ENCODE measurements around the gene ZFR2. TPM values are rescaled to one million over a fixed set of nuclear protein-coding genes. Genes with fewer than 3 reads are reported as not detected.
"Not testable (repeated sequence)": the region's sequence is repeated elsewhere in the genome, so short reads cannot be mapped to it uniquely, and the experiment has no call there.

The ZFR2 gene
- total RNA-seq, 4 donors from 2014 or later, result 0.69 TPM; not detected in 3

GRCh38 chr19:3899531-3900294, 30.9 kb upstream of the ZFR2 start:
- 53% methylated on average over 18 of the region's 18 CpGs for WGBS
- DNase-seq (ENCODE audit: extremely low spot score), result no peak

DNA sequence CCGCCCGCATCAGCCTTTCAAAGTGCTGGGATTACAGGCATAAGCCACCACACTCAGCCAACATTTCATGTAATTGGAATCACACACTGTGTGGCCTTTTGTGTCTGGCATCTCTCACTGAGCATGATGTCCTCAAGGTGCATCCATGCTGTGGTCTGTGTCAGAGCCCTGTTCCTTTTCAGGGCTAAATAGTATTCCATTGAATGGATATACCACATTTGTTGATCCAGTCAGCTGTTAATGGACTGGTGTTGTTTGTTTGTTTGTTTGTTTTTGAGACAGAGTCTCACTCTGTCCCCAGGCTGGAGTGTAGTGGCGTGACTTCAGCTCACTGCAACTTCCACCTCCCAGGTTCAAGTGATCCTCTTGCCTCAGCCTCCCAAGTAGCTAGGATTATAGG, 29.6 kb upstream of the ZFR2 start:
- Histone ChIP-seq H3K4me3 (no peak overlapping the region), H3K27me3 (no peaks in the 10 kb centered on the region), H3K9me3 (peaks cover 0 to 8% (median 8%) of the 10 kb centered on the region in 4 donors), H3K36me3 (no peaks in the 10 kb centered on the region), H3K27ac (replicated peaks in 1 of 4) (peak overlapping the region in 1 of 4 donors; percentile 29), H3K4me1 (peaks cover 0 to 16% (median 14%) of the 10 kb centered on the region in 4 donors)
- TF ChIP-seq POLR2AphosphoS5 (IDR thresholded peaks at IDR 0.05) (no peak), CTCF (IDR thresholded peaks at IDR 0.05) (no peak), POLR2A (IDR thresholded peaks at IDR 0.05; ENCODE audit: low read depth) (no peak), EP300 (IDR thresholded peaks at IDR 0.05) (no peak)
- no peak for DNase-seq (ENCODE audit: extremely low spot score)
- 93% methylated on average over 3 of the region's 3 CpGs for WGBS
- intact Hi-C loops (cut with DNase I), result no loop called here

More at GRCh38 chr19:3899531-3900294, 30.9 kb upstream of the ZFR2 start:
- no peak for TF ChIP-seq POLR2A (IDR thresholded peaks at IDR 0.05; ENCODE audit: low read depth)
- peak; percentile 68 to 69 for TF ChIP-seq POLR2AphosphoS5 (IDR thresholded peaks at IDR 0.05)
- TF ChIP-seq EP300 (IDR thresholded peaks at IDR 0.05), result no peak
- no peak for TF ChIP-seq CTCF (IDR thresholded peaks at IDR 0.05)
- no peak overlapping the region for H3K4me3 ChIP-seq
- peaks cover 0 to 8% (median 8%) of the 10 kb centered on the region in 4 donors for H3K9me3 ChIP-seq
- H3K4me1 ChIP-seq, result peaks cover 0 to 16% (median 14%) of the 10 kb centered on the region in 4 donors
- peaks cover 0 to 8% (median 0%) of the 10 kb centered on the region in 4 donors for H3K27me3 ChIP-seq
- H3K36me3 ChIP-seq, result no peaks in the 10 kb centered on the region
- peak overlapping the region; percentile 29 to 71 (median 45) for H3K27ac ChIP-seq (replicated peaks in 1 of 4)
- intact Hi-C loops (cut with DNase I), result no loop called here

DNA sequence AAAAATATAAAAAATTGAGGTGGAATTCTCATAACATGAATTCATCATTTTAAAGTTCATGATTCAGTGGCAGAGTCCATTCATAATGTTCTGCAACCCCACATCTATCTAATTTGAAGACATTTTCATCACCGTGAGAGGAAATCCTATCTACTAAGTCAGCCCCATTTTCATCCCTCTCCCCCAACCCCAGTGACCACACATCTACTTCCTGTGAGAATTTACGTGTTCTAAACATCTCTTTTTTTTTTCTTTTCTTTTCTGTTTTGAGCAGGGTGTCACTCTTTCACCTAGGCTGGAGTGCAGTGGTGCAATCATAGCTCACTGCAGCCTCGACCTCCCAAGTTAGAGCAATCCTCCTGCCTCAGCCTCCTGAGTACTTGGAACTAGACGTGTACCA, 29.1 kb upstream of the ZFR2 start:
- no peaks in the 10 kb centered on the region for H3K27me3 ChIP-seq
- no peaks in the 10 kb centered on the region for H3K36me3 ChIP-seq
- H3K4me1 ChIP-seq, result peaks cover 0 to 16% (median 14%) of the 10 kb centered on the region in 4 donors
- intact Hi-C loops (cut with DNase I), result no loop called here
- H3K4me3 ChIP-seq, result no peak overlapping the region
- peaks cover 0 to 8% (median 8%) of the 10 kb centered on the region in 4 donors for H3K9me3 ChIP-seq
- 74% methylated on average over 4 of the region's 4 CpGs for WGBS
- DNase-seq (ENCODE audit: extremely low spot score), result no peak
- TF ChIP-seq POLR2AphosphoS5 (IDR thresholded peaks at IDR 0.05), result no peak
- no peak for TF ChIP-seq POLR2A (IDR thresholded peaks at IDR 0.05; ENCODE audit: low read depth)
- no peak for TF ChIP-seq EP300 (IDR thresholded peaks at IDR 0.05)
- TF ChIP-seq CTCF (IDR thresholded peaks at IDR 0.05), result no peak
- H3K27ac ChIP-seq (replicated peaks in 1 of 4), result no peak overlapping the region

- no peak for DNase-seq (ENCODE audit: extremely low spot score)
- H3K36me3 ChIP-seq, result no peaks in the 10 kb centered on the region
- H3K4me3 ChIP-seq, result no peak overlapping the region
- no peak for TF ChIP-seq CTCF (IDR thresholded peaks at IDR 0.05)
- no peak for TF ChIP-seq POLR2AphosphoS5 (IDR thresholded peaks at IDR 0.05)
- no peak for TF ChIP-seq POLR2A (IDR thresholded peaks at IDR 0.05; ENCODE audit: low read depth)
- no peak for TF ChIP-seq EP300 (IDR thresholded peaks at IDR 0.05)
- H3K27ac ChIP-seq (replicated peaks in 1 of 4), result no peak overlapping the region
- peaks cover 0 to 8% (median 8%) of the 10 kb centered on the region in 4 donors for H3K9me3 ChIP-seq
- H3K27me3 ChIP-seq, result no peaks in the 10 kb centered on the region
- WGBS, result 93% methylated on average over 5 of the region's 5 CpGs
- peaks cover 0 to 16% (median 14%) of the 10 kb centered on the region in 4 donors for H3K4me1 ChIP-seq
- intact Hi-C loops (cut with DNase I), result no loop called here
Measured at GRCh38 chr19:3895788-3896187, 26.9 kb upstream of the ZFR2 start.

GRCh38 chr19:3894959-3895358, 26.1 kb upstream of the ZFR2 start:
- H3K4me3 ChIP-seq; H3K36me3 ChIP-seq; H3K9me3 ChIP-seq; intact Hi-C loops (cut with DNase I); H3K27ac ChIP-seq (replicated peaks in 1 of 4); H3K27me3 ChIP-seq; DNase-seq (ENCODE audit: extremely low spot score): not testable (repeated sequence)
- peaks cover 0 to 11% (median 7%) of the 10 kb centered on the region in 4 donors for H3K4me1 ChIP-seq
- WGBS, result 91% methylated on average over 5 of the region's 5 CpGs
